ENCODE data around the gene DENND1B. TPM values are rescaled to one million over a fixed set of nuclear protein-coding genes. Genes with fewer than 3 reads are reported as not detected.
A peak's percentile ranks its signal among the peaks of the same experiment; 100 is the strongest.

The DENND1B gene
- total and polyA plus RNA-seq, 2 donors (not counting 1 experiment from before 2014, with no cell fraction given): 5.5 to 8.4 TPM

- no peak overlapping the region for H2AFZ ChIP-seq (ENCODE audit: low read length)
- no peak overlapping the region for H3K4me2 ChIP-seq (ENCODE audit: extremely low read depth, insufficient read depth, low read length)
- no peak overlapping the region for H3K4me3 ChIP-seq (replicated peaks in 1 of 4; ENCODE audit: control extremely low read depth in 1 of 4, insufficient read depth in 1 of 4, low read depth in 3 of 4, low read length in 4 of 4)
- H3K4me1 ChIP-seq (ENCODE audit: control insufficient read depth, extremely low read depth, insufficient read depth, low read length): no peaks in the 10 kb centered on the region
- no peaks in the 10 kb centered on the region for H3K27me3 ChIP-seq (ENCODE audit: control insufficient read depth, insufficient read depth, low read length)
- no peaks in the 10 kb centered on the region for H4K20me1 ChIP-seq (ENCODE audit: control insufficient read depth, extremely low read depth, insufficient read depth, low read length)
- no peaks in the 10 kb centered on the region for H3K79me2 ChIP-seq (ENCODE audit: control insufficient read depth, insufficient read depth, low read length)
- H3K9ac ChIP-seq (ENCODE audit: insufficient read depth, low read length): no peak overlapping the region
- TF ChIP-seq CTCF (conservative IDR thresholded peaks at IDR 0.05 in 1 of 2, IDR thresholded peaks at IDR 0.05 in 1 of 2; ENCODE audit: low read depth in 1 of 2, low read length in 2 of 2) (no peak), EZH2 (IDR thresholded peaks at IDR 0.05; ENCODE audit: low read length, missing control alignments) (no peak)
- peak; percentile 17 to 67 for DNase-seq (ENCODE audit: low read depth in 2 of 2)
- H3K9me3 ChIP-seq (ENCODE audit: control insufficient read depth, insufficient read depth, low read depth, low read length): no peaks in the 10 kb centered on the region
- no peak overlapping the region for H3K27ac ChIP-seq (ENCODE audit: insufficient read depth, low read length)
- H3K36me3 ChIP-seq (ENCODE audit: control insufficient read depth, insufficient read depth, low read length): no peaks in the 10 kb centered on the region
Measured at GRCh38 chr1:197696372-197696771, 78.9 kb downstream of the DENND1B start.

DNA sequence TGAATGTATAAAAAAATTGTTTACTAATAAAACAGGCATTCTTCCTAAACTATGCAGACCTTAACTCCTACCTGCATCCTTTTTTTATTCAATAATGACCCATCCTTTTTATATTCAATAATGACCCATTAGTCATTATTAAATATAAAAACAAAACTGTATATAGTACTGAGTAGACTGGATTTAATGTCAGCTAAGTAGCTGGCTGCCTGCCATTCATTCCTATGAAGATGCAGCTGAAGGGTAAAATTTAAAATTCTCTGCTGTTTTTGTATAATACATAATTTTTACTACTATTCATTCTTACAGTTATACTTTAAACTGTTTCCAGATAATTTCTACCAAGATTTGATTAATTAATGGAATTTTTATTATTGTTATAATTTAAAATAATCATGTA lies 79.3 kb downstream of the DENND1B start:
- peak; percentile 36 to 47 for DNase-seq (ENCODE audit: low read depth in 2 of 2)
- Histone ChIP-seq H4K20me1 (ENCODE audit: control insufficient read depth, extremely low read depth, insufficient read depth, low read length) (no peaks in the 10 kb centered on the region), H3K9ac (ENCODE audit: insufficient read depth, low read length) (no peak overlapping the region), H3K79me2 (ENCODE audit: control insufficient read depth, insufficient read depth, low read length) (no peaks in the 10 kb centered on the region), H3K4me3 (replicated peaks in 1 of 4; ENCODE audit: control extremely low read depth in 1 of 4, insufficient read depth in 1 of 4, low read depth in 3 of 4, low read length in 4 of 4) (no peak overlapping the region), H3K4me2 (ENCODE audit: extremely low read depth, insufficient read depth, low read length) (no peak overlapping the region), H2AFZ (ENCODE audit: low read length) (no peak overlapping the region), H3K4me1 (ENCODE audit: control insufficient read depth, extremely low read depth, insufficient read depth, low read length) (no peaks in the 10 kb centered on the region), H3K36me3 (ENCODE audit: control insufficient read depth, insufficient read depth, low read length) (no peaks in the 10 kb centered on the region), H3K27ac (ENCODE audit: insufficient read depth, low read length) (no peak overlapping the region), H3K27me3 (ENCODE audit: control insufficient read depth, insufficient read depth, low read length) (no peaks in the 10 kb centered on the region), H3K9me3 (ENCODE audit: control insufficient read depth, insufficient read depth, low read depth, low read length) (no peaks in the 10 kb centered on the region)
- no peak for TF ChIP-seq CTCF (conservative IDR thresholded peaks at IDR 0.05 in 1 of 2, IDR thresholded peaks at IDR 0.05 in 1 of 2; ENCODE audit: low read depth in 1 of 2, low read length in 2 of 2)
- TF ChIP-seq EZH2 (IDR thresholded peaks at IDR 0.05; ENCODE audit: low read length, missing control alignments): no peak

DNA sequence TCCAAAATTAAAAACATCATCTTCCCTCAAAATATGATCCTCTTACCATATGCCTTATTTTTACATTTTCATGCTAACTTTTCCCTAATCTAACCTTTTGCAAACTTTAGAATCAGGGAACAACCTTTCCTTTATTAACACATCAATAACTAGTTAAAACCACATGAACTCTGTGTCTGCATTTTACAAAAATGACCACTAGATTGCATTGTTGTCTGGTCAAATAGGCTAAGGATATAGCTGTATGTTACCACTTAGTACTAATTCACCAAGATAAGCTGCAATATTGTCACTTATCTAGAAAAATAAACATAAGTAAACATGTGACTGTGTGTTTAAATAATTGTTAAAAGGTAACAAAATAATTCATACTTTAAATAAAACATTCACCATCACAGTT lies 82.3 kb downstream of the DENND1B start:
- no peak overlapping the region for H3K4me2 ChIP-seq (ENCODE audit: extremely low read depth, insufficient read depth, low read length)
- H4K20me1 ChIP-seq (ENCODE audit: control insufficient read depth, extremely low read depth, insufficient read depth, low read length): no peaks in the 10 kb centered on the region
- H3K9me3 ChIP-seq (ENCODE audit: control insufficient read depth, insufficient read depth, low read depth, low read length): no peaks in the 10 kb centered on the region
- no peaks in the 10 kb centered on the region for H3K27me3 ChIP-seq (ENCODE audit: control insufficient read depth, insufficient read depth, low read length)
- no peak overlapping the region for H3K4me3 ChIP-seq (replicated peaks in 1 of 4; ENCODE audit: control extremely low read depth in 1 of 4, insufficient read depth in 1 of 4, low read depth in 3 of 4, low read length in 4 of 4)
- peak; percentile 11 to 42 for DNase-seq (ENCODE audit: low read depth in 2 of 2)
- H3K4me1 ChIP-seq (ENCODE audit: control insufficient read depth, extremely low read depth, insufficient read depth, low read length): no peaks in the 10 kb centered on the region
- H3K79me2 ChIP-seq (ENCODE audit: control insufficient read depth, insufficient read depth, low read length): no peaks in the 10 kb centered on the region
- H2AFZ ChIP-seq (ENCODE audit: low read length): no peak overlapping the region
- H3K27ac ChIP-seq (ENCODE audit: insufficient read depth, low read length): no peak overlapping the region
- H3K9ac ChIP-seq (ENCODE audit: insufficient read depth, low read length): no peak overlapping the region
- H3K36me3 ChIP-seq (ENCODE audit: control insufficient read depth, insufficient read depth, low read length): no peaks in the 10 kb centered on the region
- TF ChIP-seq EZH2 (IDR thresholded peaks at IDR 0.05; ENCODE audit: low read length, missing control alignments): no peak
- TF ChIP-seq CTCF (conservative IDR thresholded peaks at IDR 0.05 in 1 of 2, IDR thresholded peaks at IDR 0.05 in 1 of 2; ENCODE audit: low read depth in 1 of 2, low read length in 2 of 2): peak in 1 of 2 donors; percentile 30

Data from fibroblast of lung (primary cell).